Omental fat pad (tissue), 4 donors: ENCODE results near the gene LRRC39. TPM values are rescaled to one million over a fixed set of nuclear protein-coding genes. Genes with fewer than 3 reads are reported as not detected.

Experiments
- ATAC-seq: fragments of 150-250 bp; one replicate; pipeline ENCODE4 v1.9.1; 2016; ENCODE audit warnings: mild to moderate bottlenecking, moderate library complexity; ENCODE audit not compliant: low FRiP score
- DNase-seq: peaks from one replicate; pipeline ENCODE4 v3.0.0-alpha.2; 2019; ENCODE audit warnings: low spot score
- small RNA-seq: library from RNA; depleted of rRNA; stranded (forward); fragments of <200 nt; gene quantifications from one replicate; pipeline ENCODE3, GENCODE V24; 2016
- total RNA-seq, 4 donors: library from RNA; depleted of rRNA; stranded (reverse); fragments of >200 nt; gene quantifications; one replicate each; pipeline ENCODE4 v1.1.0, GENCODE V29; 2016
- TF ChIP-seq, protein P1 (sequence below), 3 donors: fragments of 450-650 bp; IDR thresholded peaks; one replicate each; pipeline ENCODE4 v1.5.1; 2016 to 2017; ENCODE audit warnings: antibody characterized with exemption in 3 of 3, mild to moderate bottlenecking in 3 of 3, moderate library complexity in 2 of 3

The LRRC39 gene
- total RNA-seq, 4 donors from 2014 or later = 0.50 to 1.4 (median 1.2) TPM

- DNase-seq (no peak), ATAC-seq (no peak)
- TF ChIP-seq, protein P1, sequence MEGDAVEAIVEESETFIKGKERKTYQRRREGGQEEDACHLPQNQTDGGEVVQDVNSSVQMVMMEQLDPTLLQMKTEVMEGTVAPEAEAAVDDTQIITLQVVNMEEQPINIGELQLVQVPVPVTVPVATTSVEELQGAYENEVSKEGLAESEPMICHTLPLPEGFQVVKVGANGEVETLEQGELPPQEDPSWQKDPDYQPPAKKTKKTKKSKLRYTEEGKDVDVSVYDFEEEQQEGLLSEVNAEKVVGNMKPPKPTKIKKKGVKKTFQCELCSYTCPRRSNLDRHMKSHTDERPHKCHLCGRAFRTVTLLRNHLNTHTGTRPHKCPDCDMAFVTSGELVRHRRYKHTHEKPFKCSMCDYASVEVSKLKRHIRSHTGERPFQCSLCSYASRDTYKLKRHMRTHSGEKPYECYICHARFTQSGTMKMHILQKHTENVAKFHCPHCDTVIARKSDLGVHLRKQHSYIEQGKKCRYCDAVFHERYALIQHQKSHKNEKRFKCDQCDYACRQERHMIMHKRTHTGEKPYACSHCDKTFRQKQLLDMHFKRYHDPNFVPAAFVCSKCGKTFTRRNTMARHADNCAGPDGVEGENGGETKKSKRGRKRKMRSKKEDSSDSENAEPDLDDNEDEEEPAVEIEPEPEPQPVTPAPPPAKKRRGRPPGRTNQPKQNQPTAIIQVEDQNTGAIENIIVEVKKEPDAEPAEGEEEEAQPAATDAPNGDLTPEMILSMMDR (IDR thresholded peaks at IDR 0.05) = no peak
These were observed 62.5 kb downstream of the LRRC39 start for GRCh38 chr1:100115524-100115923.

GRCh38 chr1:100109554-100110066 is 68.4 kb downstream of the LRRC39 start:
- TF ChIP-seq, protein P1 (IDR thresholded peaks at IDR 0.05) = no peak
- ATAC-seq = no peak
- no peak for DNase-seq

- TF ChIP-seq, protein P1 (IDR thresholded peaks at IDR 0.05) = no peak
- ATAC-seq (no peak), DNase-seq (no peak)
These were observed 70.4 kb downstream of the LRRC39 start for GRCh38 chr1:100107696-100108095.

DNA sequence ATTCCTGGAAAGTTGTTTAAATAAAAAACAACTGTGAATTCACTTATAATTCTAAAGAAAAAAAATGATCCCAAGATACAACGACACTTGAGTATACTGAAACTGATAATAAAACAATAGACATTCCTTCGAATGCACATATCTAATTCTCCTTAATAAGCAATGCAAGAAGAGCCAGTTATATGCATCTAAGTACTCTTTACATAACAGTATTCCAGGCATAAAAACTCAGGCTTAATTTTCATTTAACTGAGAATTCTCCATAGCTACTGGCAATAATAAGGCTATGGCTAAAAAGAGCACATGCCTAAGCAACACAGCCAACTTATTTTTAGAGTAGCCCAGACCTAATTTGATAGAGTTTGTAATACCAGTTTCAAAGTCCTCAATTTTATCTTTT is 76.5 kb downstream of the LRRC39 start:
- TF ChIP-seq, protein P1 (IDR thresholded peaks at IDR 0.05) = no peak
- no peak for DNase-seq
- no peak for ATAC-seq

- TF ChIP-seq, protein P1 (IDR thresholded peaks at IDR 0.05) = no peak
- no peak for DNase-seq
- no peak for ATAC-seq
These were observed 77.9 kb downstream of the LRRC39 start for GRCh38 chr1:100100202-100100601.

Small RNA genes lying within 50 kb of the gene (small RNA-seq; reads per million reads assigned to genes)
- gene AC093019.1 (not detected), gene RPL23AP90 (not detected)

Other genes with a start within 250 kb of the LRRC39 start
- 10 to 100 TPM; 16.6 to 30.6 (median 18.3) TPM for gene SLC35A3, start 208.3 kb downstream of the LRRC39 start, total RNA-seq
- 1 to 10 TPM; 1.2 to 4.6 (median 2.0) TPM for gene SASS6, start 45.3 kb downstream of the LRRC39 start, total RNA-seq
- gene TRMT13, start 45.1 kb downstream of the LRRC39 start, total RNA-seq = 10 to 100 TPM in 3 of 4 donors, 1 to 10 TPM in 1; 9.3 to 21.1 (median 15.8) TPM
- gene DBT, start 71.6 kb upstream of the LRRC39 start, total RNA-seq = 1 to 10 TPM; 3.4 to 9.8 (median 6.4) TPM
- 10 to 100 TPM; 15.9 to 29.1 (median 19.4) TPM for gene RTCA, start 88.0 kb upstream of the LRRC39 start, total RNA-seq
- 10 to 100 TPM in 3 of 4 donors, 1 to 10 TPM in 1; 9.4 to 39.9 (median 13.4) TPM for gene CDC14A, start 174.2 kb upstream of the LRRC39 start, total RNA-seq